ENCODE data around the gene PPIF. TPM values are rescaled to one million over a fixed set of nuclear protein-coding genes. Genes with fewer than 3 reads are reported as not detected.

The PPIF gene
- total RNA-seq, 1 donor from 2014 or later, result 35.9 TPM

GRCh38 chr10:79339266-79339665, 8.0 kb upstream of the PPIF start:
- Mint-ChIP-seq H3K27ac (no peak overlapping the region), H3K36me3 (ENCODE audit: insufficient read depth) (no peaks in the 10 kb centered on the region), H3K4me1 (ENCODE audit: low read depth) (peaks cover 11% of the 10 kb centered on the region), H3K9me3 (ENCODE audit: low read depth) (no peaks in the 10 kb centered on the region), H3K4me3 (ENCODE audit: low read depth) (no peak overlapping the region), H3K27me3 (peaks cover 17% of the 10 kb centered on the region)
- DNase-seq (ENCODE audit: low spot score, unreplicated experiment), result no peak
- TF ChIP-seq CTCF (IDR thresholded peaks at IDR 0.05; ENCODE audit: unreplicated experiment), result no peak

- no peak for DNase-seq (ENCODE audit: low spot score, unreplicated experiment)
- Mint-ChIP-seq H3K4me1 (ENCODE audit: low read depth) (peaks cover 11% of the 10 kb centered on the region), H3K27ac (no peak overlapping the region), H3K36me3 (ENCODE audit: insufficient read depth) (no peaks in the 10 kb centered on the region), H3K27me3 (peaks cover 14% of the 10 kb centered on the region), H3K9me3 (ENCODE audit: low read depth) (no peaks in the 10 kb centered on the region), H3K4me3 (ENCODE audit: low read depth) (no peak overlapping the region)
- TF ChIP-seq CTCF (IDR thresholded peaks at IDR 0.05; ENCODE audit: unreplicated experiment), result no peak
Measured at GRCh38 chr10:79340646-79341244, 6.5 kb upstream of the PPIF start.

GRCh38 chr10:79342295-79342761, 4.9 kb upstream of the PPIF start:
- Mint-ChIP-seq H3K27me3 (peaks cover 6% of the 10 kb centered on the region), H3K9me3 (ENCODE audit: low read depth) (no peaks in the 10 kb centered on the region), H3K4me1 (ENCODE audit: low read depth) (peaks cover 11% of the 10 kb centered on the region), H3K27ac (no peak overlapping the region), H3K36me3 (ENCODE audit: insufficient read depth) (no peaks in the 10 kb centered on the region), H3K4me3 (ENCODE audit: low read depth) (no peak overlapping the region)
- TF ChIP-seq CTCF (IDR thresholded peaks at IDR 0.05; ENCODE audit: unreplicated experiment), result no peak
- no peak for DNase-seq (ENCODE audit: low spot score, unreplicated experiment)

GRCh38 chr10:79342811-79343561, 4.3 kb upstream of the PPIF start:
- Mint-ChIP-seq H3K9me3 (ENCODE audit: low read depth) (no peaks in the 10 kb centered on the region), H3K4me3 (ENCODE audit: low read depth) (no peak overlapping the region), H3K27ac (no peak overlapping the region), H3K4me1 (ENCODE audit: low read depth) (peaks cover 11% of the 10 kb centered on the region), H3K27me3 (peaks cover 6% of the 10 kb centered on the region), H3K36me3 (ENCODE audit: insufficient read depth) (no peaks in the 10 kb centered on the region)
- TF ChIP-seq CTCF (IDR thresholded peaks at IDR 0.05; ENCODE audit: unreplicated experiment), result no peak
- DNase-seq (ENCODE audit: low spot score, unreplicated experiment), result no peak

GRCh38 chr10:79344502-79345195, 2.6 kb upstream of the PPIF start:
- peaks cover 16% of the 10 kb centered on the region for H3K4me1 Mint-ChIP-seq (ENCODE audit: low read depth)
- TF ChIP-seq CTCF (IDR thresholded peaks at IDR 0.05; ENCODE audit: unreplicated experiment), result no peak

More at GRCh38 chr10:79344502-79345195, 2.6 kb upstream of the PPIF start:
- Mint-ChIP-seq H3K27ac (no peak overlapping the region), H3K36me3 (ENCODE audit: insufficient read depth) (no peaks in the 10 kb centered on the region), H3K9me3 (ENCODE audit: low read depth) (no peaks in the 10 kb centered on the region), H3K4me3 (ENCODE audit: low read depth) (no peak overlapping the region), H3K27me3 (peaks cover 3% of the 10 kb centered on the region)
- no peak for DNase-seq (ENCODE audit: low spot score, unreplicated experiment)
